Stimulated activated CD4-positive, alpha-beta T cell treated with anti-CD3 and anti-CD28 coated beads, TNF-alpha, amount 100 ng/mL, for 48 hours (primary cell): Measurements from ENCODE around the gene SLC66A1.

ENCODE experiments used
- DNase-seq, 3 donors: peaks; one replicate each; pipeline ENCODE4 v3.0.0-alpha.2; 2020; ENCODE audit warnings: low read depth in 3 of 3

SLC66A1 gene

DNA sequence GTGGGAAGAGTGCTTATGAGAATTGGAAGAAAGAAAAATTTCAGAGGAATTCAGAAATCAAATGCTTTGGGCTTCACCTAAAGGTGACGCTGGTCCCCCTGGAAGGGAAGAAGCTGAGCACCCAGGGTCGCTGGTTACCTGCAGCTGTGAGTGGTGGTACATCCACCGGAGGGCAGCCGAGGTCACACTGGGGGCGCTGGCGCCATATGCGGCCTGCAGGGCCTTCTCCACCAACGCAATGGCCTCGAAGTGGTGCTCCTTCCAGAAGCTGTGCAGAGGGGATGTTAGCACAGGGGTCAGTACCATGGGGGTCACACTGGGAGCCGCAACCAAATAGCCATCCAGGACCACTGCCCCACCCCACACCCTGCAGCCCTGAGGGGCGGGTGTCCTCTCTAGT, 6.2 kb upstream of the SLC66A1 start:
- no peak for DNase-seq

DNA sequence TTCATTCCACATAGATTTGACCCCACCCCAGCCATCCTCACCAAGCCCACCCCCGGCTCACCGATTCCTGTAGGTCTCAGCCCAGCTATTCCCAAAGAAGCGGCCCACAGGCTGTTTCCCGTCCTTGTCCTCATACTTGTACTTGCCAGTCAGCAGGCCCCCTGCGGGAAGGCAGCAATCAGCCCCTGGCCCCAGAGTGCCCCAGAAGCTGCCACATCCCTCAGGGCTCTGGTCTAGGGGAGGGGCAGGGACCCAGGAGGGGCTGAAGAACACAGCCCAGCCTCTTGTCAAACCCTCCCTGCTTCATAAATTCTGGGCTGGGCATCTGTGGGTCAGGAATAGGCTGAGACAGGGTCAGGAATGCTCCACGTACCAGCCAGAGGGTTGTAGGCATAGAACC, 5.2 kb upstream of the SLC66A1 start:
- no peak for DNase-seq

DNA sequence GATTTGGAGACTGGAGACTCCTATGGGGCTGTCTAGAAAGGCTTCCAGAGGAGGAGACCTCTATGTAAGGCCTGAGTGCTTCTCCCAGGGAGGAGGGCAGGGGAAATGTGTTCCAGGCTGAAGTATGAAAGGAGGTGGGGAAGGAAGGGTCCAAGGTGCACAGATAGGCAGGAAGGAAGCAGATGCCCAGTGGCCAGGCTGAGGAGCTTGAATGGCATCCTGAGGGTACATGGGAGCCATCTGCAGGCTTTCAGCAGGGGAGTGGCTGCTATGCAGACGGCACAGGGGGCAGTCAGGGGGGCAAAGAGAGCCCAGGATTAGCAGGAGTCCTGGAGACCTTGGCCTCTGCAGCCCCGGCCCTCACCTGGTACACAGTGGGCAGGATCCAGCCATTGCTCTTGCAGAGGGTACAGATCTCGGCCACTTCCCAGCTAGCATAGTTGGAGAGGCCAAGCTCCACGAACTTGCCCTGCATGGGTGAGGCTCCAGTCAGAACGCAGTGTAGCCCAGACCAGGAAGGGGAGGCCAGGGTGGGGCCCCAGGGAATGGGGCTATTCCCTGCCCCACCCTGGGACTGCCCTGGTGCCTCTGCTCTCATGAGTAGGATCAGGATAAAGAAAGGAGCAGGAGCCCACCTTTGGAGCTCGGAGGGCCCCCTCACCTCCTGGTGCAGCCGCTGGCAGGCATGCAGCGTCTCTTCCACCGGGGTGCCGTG, 4.2 kb upstream of the SLC66A1 start:
- DNase-seq: no peak

GRCh38 chr1:19308509-19308907, 3.6 kb upstream of the SLC66A1 start:
- DNase-seq: no peak

DNA sequence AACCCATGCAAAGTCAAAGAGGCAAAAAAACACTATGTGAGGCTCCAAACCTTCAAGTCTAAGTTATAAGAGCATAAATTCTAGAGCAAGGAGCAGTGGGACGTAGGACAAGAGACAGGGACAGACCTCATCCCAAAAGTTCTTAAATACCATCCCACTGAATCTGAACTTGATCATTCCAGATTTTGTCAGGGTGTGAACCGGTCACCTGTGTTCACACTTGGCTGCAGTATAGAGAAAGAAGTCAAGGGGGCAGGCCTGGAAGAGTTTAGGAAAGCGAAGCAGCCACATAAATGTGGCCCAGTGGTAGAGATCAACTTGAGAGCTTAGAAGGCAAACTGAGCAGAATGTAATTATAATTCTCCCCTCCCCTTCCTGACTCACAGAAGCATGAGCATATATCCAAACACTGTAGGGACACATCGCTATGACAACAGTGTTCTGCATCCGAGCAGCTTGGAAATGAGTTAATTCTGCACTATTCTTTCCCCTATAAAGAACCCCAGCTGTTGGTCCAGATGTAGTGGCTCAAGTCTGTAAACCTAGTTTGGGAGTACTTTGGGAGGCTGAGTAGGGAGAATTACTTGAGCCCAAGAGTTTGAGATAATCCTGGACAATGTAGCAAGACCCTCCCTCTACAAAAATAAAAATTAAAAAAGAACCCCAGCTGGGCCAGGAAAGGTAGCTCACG, 2.9 kb upstream of the SLC66A1 start:
- DNase-seq: no peak

- DNase-seq: no peak
These were observed 2.1 kb upstream of the SLC66A1 start for GRCh38 chr1:19310061-19310460.

GRCh38 chr1:19310720-19311502, 1.2 kb upstream of the SLC66A1 start:
- DNase-seq: no peak

DNA sequence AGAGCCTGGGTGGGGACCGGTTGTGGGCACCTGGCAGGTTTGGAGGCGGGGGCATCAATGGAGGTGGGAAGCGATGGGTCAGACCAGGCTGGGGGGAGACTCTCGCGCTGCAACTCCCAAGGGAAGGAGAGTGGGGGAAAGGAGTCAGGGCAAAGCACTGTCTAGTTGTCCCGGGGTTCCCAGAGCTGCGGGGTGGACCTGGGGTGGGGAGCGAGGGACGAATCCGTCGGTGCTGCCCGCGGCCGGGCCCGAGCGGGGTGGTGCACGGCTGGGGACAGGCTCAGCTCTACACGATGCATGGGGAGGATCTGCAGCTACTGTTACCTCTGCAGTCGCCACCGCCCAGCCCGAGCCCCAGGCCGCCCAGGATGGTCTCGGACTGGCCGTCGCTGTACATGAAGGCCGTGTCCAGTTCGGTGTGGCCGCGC, 609 bp upstream of the SLC66A1 start:
- no peak for DNase-seq

- no peak for DNase-seq
These were observed 883 bp downstream of the SLC66A1 start for GRCh38 chr1:19312782-19313635.

DNA sequence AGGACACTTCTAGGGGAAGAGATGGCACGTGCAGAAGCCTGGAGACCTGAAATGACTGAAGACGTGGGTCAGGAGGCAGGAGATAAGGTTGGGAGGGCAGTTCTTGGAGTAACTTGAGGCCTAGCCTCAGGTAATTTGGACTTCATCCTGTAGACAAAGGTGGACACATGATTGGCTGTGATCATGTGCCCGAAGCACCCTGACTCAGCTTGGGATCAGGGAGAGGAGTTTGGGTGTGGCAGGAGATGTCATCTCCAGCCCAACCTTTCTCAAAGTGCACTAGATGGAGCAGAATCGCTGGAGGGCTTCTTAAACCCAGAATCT, 1.5 kb downstream of the SLC66A1 start:
- DNase-seq: no peak

DNA sequence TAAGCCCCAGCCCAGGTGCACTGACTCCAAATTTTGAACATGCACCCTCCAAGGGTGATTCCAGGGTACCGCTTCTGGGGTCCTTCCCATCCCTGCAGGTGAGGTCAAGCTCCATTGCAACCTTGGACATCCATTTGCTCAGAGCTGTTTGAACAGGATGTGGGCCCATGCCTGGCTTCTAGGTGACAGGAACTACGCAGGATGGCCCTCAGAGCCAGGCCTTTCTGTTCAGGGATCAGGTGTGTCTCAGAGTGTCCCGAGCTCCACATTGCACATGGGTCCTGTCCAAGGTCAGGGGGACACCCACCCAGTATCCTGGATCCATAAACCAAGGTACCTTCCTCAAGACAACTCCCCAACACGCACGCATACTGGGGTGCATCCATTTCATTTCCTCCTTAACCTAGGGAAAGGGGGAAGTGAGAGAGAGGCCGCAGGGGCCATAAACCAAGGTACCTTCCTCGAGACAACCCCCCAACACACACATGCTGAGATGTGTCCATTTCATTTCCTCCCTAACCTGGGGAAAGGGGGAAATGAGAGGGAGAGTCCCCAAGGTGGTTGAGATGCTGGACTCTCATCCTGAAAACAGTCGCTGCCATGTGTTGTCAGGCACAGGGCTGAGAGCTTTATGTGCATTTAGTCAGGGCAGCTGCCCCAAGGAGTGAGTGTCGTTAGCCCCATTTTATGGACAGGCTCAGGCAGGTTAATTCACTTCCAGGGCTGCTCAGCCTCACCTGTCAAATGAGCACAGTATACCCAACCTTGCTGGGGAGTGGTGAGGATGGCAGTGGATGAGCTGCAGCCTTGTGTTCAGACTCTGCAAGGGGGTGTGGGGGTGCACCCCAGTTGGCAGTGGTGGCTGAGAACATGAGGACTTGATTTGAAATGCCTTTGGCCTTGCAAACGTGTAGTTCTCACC, 2.1 kb downstream of the SLC66A1 start:
- no peak for DNase-seq

GRCh38 chr1:19315378-19316198, 3.5 kb downstream of the SLC66A1 start:
- DNase-seq: no peak

DNA sequence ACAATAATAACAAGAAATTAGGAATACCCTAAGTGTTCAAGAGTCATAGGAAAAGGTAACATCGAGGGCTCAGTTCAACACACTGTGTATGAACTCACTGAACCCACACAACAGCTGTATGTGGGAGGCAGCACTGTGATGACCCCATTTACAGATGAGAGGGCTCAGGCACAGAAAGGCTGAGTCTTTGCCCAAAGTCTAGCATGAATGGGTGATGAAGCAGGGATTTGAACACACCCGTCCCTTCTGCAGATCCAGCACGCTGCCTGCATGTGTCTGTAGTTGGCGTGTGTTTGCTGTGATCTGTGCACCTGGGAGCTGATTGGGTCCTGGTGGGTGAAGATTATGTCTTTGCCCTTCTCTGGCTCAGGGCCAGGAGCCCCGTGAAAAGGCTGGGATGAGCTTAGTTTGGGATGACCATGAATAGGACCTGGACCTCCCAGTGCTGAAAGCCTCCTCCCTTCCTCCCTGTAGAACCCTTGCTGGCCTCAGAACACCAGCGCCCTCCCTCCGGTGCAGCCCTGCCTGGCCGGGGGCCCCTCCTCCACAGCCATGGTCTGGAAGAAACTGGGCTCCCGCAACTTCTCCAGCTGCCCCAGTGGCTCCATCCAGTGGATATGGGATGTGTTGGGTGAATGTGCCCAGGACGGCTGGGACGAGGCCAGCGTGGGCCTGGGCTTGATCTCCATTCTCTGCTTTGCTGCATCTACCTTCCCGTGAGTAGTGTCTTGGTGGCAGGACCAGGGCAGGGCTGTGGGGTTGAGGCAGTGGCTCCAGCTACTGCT, 5.2 kb downstream of the SLC66A1 start:
- no peak for DNase-seq

- DNase-seq: no peak
These were observed 7.1 kb downstream of the SLC66A1 start for GRCh38 chr1:19319196-19319595.

DNA sequence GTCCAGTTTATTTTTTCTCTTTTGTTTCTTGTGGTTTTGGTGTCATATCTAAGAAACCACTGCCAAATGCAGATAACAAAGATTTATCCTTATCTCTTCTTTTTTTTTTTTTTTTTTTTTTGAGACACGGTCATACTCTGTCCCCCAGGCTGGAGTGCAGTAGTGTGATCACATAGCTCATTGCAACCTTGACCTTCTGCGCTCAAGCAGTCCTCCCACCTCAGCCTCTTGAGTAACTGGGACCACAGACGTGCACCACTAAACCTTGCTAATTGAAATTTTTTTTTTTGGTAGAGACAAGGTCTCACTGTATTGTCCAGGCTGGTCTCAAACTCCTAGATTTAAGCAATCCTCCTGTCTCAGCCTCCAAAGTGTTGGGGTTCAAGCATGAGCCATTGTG, 8.9 kb downstream of the SLC66A1 start:
- DNase-seq: no peak

DNA sequence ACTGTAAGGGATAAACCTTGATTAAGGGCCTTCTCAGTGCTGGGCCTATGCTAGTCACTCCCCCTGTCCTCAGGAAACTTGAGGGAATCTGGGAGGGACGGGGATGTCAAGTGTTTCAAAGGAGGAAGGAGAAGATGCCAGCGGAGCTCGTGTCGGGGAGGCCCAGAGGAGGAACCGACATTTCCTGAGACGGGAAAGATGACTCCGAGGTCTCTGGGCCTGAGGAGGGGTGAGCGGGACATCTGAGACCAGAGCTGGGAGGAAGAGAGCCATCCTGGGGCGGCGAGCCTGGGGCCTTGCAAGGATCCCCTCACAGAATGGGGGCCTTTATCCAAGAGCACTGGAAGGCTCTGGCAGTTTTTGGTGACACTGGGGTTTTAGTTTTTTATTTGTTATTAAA, 10.4 kb downstream of the SLC66A1 start:
- no peak for DNase-seq

- no peak for DNase-seq
These were observed 12.0 kb downstream of the SLC66A1 start for GRCh38 chr1:19323987-19324664.

DNA sequence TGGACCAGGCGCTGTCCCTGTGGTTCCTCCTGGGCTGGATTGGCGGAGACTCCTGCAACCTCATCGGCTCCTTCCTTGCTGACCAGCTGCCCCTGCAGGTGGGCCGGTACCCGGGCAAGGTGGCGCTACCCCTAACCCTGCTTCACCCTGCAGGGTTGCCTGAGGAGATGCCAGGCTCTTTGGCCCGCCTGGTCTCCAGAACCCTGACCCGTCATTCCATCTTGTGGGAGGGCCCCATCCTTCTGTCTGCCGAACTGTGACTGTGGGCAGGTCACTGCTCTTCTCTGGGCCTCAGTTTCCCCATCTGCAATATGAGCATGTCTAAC, 12.5 kb downstream of the SLC66A1 start:
- no peak for DNase-seq
